HT1080 (cell line): ENCODE measurements around the gene STH. TPM values are rescaled to one million over a fixed set of nuclear protein-coding genes. Genes with fewer than 3 reads are reported as not detected.
"Not testable (repeated sequence)": the region's sequence is repeated elsewhere in the genome, so short reads cannot be mapped to it uniquely, and the experiment has no call there.

Experiments
- DNase-seq: peaks from one replicate; pipeline ENCODE4 v3.0.0-alpha.2; 2015; ENCODE audit warnings: low read depth
- polyA plus RNA-seq, 2 experiments: library from polyadenylated mRNA; depleted of rRNA; stranded (reverse); fragments of >200 nt; gene quantifications; 2 replicates each; pipeline ENCODE4 v1.2.3, GENCODE V29; 2015
- total RNA-seq: library from RNA; depleted of rRNA; stranded (reverse); fragments of >200 nt; shearing (Covaris generic); gene quantifications from 2 replicates; pipeline ENCODE4 v1.2.3, GENCODE V29; 2014; rRNA removed

Gene STH, protein sequence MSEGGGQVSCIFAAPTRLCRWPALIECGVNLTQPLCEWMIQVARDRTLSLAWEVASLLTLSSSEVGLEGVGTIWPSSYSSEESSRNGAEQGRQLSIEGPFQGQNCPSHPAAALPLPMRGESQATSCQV
- total RNA-seq, result not detected in 2 replicates
- not detected in 2 replicates for polyA plus RNA-seq (2015; cell fraction: cytosol; rRNA removed)
- not detected in 2 replicates for polyA plus RNA-seq (2015; cell fraction: nucleus; rRNA removed)

DNA sequence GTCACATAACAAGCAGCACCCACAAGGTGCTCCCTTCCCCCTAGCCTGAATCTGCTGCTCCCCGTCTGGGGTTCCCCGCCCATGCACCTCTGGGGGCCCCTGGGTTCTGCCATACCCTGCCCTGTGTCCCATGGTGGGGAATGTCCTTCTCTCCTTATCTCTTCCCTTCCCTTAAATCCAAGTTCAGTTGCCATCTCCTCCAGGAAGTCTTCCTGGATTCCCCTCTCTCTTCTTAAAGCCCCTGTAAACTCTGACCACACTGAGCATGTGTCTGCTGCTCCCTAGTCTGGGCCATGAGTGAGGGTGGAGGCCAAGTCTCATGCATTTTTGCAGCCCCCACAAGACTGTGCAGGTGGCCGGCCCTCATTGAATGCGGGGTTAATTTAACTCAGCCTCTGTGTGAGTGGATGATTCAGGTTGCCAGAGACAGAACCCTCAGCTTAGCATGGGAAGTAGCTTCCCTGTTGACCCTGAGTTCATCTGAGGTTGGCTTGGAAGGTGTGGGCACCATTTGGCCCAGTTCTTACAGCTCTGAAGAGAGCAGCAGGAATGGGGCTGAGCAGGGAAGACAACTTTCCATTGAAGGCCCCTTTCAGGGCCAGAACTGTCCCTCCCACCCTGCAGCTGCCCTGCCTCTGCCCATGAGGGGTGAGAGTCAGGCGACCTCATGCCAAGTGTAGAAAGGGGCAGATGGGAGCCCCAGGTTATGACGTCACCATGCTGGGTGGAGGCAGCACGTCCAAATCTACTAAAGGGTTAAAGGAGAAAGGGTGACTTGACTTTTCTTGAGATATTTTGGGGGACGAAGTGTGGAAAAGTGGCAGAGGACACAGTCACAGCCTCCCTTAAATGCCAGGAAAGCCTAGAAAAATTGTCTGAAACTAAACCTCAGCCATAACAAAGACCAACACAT, at the start of gene STH:
TSS of gene STH (plus strand) at position 264 of the 913 bp plus-strand sequence. CDS start at position 294, 30 bp downstream.
- no peak for DNase-seq

DNA sequence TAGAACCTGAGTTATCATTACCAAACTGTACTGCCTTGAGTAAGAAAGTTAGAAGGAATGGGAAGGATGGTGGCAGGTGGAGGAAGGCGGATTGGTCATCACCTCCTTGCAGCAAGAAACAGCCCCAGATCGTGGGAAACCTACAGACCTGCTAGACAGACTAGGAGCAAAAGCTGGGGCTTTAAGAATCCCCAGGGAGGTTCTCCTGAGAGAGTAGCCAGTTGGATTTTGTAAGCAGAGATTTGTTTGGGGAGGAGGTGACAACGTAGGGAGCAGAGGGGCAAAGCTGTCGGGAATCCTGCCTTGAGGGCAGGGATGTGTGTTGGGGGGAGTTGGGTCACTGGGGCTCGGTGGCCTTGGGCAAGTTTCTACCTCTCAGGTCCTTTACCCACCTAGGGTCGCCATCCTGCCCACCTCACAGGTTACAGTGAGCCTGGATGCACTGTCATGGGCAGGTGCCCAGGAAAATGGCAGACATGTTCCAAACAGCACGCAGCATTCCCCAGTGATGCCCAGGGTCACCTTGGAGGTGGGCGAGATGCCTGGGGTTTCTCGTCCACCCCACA, 49.2 kb upstream of the STH start:
- DNase-seq, result no peak

DNA sequence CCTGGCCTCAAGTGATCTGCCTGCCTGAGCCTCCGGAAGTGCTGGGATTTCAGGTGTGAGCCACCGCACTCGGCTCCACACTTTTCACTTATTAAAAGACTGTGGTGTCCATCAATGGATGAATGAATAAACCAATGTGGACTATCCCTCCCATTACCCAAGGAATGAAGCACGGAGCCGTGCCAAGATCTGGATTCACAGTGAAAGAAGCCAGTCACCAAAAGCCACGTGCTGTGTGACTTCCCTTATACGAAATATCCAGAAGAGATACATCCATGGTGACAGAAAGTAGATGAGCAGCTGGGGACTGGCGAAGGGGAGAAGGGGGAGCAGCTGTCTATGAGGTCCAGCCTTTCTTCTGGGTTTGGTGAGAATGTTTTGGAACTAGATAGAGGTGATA, 48.2 kb upstream of the STH start:
- no peak for DNase-seq

DNA sequence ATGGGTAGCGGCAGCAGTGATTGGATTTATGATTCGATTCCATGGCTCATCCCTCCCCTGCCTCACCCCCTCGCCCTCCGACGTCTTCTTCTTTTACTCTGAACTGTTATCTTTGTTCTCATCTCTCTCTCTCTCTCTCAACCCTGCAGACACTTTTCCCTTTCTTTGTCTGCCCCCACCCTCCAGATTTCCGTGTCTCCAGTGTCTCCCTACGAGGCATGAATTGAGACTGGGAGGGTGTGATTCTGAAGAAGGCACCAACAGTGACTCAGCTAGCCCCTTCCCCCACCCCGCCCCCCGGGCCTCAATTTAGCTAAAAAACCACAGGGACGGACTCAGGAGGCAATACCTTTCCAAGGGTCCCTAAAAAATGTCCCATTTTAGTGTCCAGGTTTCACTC, 47.6 kb upstream of the STH start:
- no peak for DNase-seq

DNA sequence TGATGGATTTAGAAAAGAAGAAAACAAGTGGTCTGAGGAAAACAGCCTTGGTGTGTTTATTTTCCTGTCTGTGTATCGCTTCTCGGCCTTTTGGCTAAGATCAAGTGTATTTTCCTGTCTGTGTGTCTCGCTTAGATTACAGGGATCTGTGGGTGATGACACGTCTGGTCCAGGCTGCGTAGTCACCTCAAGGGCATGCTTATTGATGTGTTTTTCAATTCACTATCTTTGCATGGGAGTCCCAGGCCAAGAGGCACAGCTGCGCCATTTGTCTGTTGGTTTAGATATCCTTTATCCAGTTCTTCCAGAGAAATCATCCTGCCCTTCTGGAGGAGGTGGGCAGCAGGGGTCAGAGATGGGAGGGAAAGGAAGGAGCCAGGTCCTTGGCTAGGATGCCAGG, 47.1 kb upstream of the STH start:
- DNase-seq, result no peak

DNA sequence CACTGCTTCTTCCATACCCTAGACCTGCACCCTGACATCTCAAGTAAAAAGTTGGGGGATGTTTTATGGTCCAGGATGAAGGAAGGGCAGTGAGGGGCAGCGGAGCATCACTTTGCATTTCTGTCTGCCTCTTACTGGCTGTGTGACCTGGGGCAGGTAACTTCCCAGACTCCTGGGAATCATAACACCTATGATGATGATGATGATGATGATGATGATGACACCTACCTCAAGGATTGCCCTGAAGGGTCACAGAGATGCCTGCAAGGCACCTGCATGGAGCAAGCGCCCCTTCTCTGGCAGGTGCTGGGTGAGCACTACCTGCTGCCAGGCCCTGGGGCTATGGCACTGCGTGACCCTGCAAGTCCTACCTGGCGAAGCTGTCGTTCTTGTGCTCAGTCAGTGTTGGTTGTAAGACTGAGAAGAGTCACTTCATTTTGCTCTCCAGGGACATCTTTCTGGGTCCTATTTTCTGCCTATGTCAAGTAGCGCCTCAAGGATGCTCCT, 46.2 kb upstream of the STH start:
- DNase-seq, result no peak

DNA sequence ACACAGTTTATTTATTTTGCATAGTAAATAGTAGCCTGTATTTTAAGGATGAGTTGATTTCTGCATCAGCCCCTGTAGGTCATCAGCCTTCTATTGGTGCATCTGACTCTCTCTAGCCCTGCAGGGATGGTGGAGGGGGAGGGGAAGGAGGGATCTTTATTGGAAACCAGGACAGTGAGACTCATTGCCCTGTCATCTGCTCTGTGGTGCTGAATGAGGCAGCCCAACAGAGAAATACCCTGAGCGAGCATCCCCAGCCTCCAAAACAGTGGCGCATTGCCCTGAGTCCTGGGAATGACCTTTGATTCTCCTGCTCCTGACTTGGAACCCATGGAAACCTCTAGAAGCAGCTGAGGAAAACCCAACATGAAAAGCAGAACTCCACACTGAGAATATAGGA, 45.5 kb upstream of the STH start:
- DNase-seq, result no peak

DNA sequence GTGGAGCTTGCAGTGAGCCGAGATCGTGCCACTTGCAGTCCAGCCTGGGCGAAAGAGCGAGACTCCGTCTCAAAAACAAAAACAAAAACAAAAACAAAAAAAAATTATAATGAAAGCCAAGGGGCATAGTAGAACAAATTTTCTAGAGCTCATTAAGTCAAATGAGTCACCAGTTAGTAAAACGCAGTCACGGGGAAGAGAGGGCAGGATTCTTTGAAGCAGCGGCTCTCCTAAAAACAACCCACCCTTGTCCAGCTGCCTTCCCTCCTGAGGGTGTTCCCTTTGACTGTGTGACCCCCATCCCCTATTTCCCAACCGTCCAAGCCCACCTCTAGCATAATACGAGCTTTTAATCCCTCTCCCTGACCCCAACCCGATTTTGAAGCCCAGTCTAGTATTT, 44.1 kb upstream of the STH start:
- no peak for DNase-seq

DNA sequence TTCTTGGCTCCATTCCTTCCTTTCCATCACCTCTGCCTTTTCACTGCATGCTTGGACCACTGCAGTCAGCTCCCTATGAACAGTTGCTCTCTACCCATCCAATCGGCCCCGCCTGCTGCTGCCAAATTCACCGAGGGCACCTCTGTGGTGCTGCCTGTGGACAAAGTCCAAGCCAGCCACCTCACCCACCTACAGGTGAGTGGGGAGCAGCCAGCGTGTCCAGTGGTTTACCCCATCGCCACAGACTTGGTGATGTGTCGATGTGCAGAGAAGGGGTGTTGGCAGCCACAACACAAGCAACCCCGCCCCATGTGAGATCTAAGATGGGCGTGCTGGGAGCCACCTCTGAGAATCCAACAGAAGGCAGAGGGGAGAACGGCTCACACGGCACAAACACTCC, 43.7 kb upstream of the STH start:
- DNase-seq, result no peak

DNA sequence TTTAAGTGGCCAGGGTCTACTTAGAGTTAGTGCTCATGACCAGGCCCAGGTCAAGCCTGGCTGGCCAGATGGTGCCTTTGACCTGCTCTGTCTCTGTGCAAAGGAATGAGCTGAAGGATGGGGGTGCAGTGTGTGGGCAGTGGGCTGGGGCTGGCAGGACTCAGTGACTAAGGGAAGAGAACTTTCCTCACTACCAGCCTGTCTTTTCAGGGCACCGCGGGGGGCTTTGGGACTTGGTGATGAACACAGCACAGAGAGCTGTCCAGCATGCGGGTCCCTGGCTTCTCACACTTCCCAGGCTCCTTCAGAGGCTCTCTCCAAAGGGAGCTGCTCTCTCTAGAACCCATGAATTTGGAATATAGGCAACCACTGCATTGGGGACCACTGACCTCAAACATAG, 43.0 kb upstream of the STH start:
- DNase-seq, result no peak

DNA sequence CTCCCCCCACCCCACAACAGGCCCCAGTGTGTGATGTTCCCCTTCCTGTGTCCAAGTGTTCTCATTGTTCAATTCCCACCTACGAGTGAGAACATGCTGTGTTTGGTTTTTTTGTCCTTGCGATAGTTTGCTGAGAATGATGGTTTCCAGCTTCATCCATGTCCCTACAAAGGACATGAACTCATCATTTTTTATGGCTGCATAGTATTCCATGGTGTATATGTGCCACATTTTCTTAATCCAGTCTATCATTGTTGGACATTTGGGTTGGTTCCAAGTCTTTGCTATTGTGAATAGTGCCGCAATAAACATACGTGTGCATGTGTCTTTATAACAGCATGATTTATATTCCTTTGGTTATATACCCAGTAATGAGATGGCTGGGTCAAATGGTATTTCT, 42.3 kb upstream of the STH start:
- not testable (repeated sequence) for DNase-seq

DNA sequence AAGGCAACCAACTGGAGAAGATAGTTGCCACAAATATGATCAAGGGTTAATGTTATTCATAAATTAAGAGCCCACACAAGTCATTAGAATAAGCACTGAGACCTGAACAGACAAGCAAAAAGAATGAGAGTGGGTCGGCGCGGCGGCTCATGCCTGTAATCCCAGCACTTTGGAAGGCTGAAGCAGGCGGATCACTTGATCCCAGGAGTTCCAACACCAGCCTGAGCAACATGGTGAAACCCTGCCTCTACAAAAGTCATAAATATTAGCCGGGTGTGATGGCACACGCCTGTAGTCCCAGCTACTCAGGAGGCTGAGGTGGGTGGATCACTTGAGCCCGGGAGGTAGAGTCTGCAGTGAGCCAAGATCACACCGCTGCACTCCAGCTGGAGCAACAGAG, 40.7 kb upstream of the STH start:
- DNase-seq, result no peak

DNA sequence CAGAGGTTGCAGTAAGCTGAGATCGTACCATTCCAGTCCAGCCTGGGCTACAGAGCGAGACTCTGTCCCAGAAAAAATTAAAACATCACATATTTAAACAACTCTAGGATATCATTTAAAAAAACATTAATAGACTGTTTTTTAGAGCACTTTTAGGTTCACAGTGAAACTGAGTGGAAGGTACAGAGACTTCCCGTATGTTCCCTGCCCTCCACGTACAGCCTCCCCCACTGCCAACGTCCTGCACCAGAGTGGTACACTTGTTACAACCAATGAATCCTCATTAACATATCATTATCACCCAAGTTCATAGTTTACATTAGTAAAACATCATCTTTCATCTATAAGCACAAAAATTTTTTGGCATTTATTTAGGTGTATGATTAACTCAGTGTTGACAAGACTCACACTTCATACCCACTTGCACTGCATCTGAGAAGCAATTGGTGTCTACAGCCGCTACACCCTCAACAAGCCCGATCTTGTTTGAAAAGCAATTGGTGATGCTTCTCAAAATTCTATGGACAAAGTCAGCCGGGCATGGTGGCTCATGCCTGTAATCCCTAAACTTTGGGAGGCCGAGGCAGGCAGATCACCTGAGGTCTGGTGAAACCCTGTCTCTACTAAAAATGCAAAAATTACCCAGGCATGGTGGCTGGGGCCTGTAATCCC, 39.9 kb upstream of the STH start:
- DNase-seq, result no peak

DNA sequence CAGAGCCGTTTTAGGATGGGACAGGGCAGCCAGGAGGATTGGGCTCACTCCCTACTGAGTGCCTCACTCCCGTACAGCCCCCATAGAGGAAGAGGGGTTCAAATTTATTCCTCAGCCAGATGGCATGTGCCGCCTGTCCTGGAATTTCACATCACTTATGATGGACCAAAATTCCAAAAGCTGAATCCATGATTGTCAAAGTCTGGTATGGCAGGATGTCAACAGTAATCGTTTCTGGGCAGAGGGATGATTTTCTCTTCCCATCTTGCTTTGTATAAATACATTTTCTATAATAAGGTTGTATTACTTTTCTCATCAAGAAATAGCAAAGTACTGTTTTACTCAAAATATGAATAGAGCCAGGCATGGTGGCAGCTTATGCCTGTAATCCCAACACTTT, 38.7 kb upstream of the STH start:
- DNase-seq, result no peak

DNA sequence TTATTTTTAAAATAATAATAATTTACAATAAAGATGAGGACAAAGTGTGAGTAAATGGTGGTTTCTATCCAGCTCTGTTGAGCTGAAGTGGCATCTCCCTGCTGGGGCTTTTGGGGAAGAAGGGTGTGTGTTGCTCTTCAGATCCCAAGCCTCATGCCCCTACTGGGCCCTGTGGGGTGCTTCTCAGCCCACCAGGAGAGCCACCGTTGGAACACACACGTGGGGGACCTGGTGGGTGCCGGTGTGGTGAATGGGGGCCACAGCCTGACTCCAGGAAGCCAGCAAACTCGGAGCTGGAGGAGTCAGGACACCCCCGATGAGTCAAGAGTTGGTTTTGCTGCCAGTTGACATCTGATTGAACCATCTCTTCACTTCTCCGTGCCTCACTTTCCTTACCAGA, 37.8 kb upstream of the STH start:
- DNase-seq, result no peak

DNA sequence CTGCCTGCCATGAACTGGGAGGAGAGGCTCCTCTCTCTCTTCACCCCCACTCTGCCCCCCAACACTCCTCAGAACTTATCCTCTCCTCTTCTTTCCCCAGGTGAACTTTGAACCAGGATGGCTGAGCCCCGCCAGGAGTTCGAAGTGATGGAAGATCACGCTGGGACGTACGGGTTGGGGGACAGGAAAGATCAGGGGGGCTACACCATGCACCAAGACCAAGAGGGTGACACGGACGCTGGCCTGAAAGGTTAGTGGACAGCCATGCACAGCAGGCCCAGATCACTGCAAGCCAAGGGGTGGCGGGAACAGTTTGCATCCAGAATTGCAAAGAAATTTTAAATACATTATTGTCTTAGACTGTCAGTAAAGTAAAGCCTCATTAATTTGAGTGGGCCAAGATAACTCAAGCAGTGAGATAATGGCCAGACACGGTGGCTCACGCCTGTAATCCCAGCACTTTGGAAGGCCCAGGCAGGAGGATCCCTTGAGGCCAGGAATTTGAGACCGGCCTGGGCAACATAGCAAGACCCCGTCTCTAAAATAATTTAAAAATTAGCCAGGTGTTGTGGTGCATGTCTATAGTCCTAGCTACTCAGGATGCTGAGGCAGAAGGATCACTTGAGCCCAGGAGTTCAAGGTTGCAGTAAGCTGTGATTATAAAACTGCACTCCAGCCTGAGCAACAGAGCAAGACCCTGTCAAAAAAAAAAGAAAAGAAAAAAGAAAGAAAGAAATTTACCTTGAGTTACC, 36.7 kb upstream of the STH start:
- no peak for DNase-seq

DNA sequence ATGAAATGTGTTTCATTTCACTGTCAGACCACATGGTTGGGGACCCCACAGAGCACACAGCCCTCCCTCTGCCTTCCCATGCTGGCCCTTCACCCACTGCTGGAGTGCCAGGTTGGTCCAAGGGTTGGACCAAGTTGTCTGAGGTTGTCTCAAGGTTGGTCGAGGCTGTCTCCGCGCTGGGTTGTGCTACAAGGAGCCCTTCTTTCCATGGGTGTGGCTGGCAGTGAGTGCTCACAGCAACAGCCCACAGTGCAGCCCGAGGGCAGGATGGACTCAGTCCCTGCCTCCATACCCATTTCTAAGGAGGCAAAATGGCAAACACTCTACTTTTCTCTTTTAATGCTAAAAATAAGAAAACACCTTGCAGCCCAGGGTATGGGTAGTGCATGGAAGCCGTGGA, 35.8 kb upstream of the STH start:
- DNase-seq, result no peak

DNA sequence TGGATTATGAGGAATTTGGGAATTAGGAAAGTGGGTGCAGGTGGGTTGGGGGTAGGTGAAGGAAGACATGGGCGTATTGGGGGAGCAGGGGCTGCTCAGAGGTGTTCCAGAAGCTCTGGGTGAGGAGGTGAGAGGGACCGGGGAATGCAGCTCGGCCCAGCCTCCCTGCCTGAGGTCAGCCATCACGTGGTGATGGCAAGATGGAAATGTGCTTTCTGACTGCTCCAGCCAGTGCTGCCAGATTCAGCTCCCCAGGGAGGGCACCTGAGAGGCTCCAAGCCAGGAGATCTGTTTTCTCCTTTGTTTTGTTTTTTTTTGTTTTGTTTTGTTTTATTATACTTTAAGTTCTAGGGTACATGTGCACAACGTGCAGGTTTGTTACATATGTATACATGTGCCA, 35.2 kb upstream of the STH start:
- DNase-seq, result no peak

DNA sequence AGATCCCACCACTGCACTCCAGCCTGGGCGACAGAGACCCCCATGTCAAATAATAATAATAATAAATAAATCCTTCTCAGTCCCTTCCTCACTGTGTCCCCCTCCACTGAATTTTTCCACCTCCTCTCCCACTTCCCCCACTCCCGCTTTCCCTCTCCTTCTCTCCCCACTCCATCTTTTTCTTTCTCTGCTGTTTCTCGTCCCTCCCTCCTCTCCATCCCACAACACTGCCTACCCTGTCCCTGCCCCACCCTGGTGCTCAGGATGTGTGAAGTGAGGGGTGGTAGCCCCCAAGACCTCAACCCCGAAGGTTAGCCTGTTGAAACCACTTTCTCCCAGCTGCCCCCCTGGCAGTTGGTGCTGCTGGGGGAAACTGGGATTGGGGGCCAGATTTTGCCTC, 34.4 kb upstream of the STH start:
- DNase-seq, result no peak

DNA sequence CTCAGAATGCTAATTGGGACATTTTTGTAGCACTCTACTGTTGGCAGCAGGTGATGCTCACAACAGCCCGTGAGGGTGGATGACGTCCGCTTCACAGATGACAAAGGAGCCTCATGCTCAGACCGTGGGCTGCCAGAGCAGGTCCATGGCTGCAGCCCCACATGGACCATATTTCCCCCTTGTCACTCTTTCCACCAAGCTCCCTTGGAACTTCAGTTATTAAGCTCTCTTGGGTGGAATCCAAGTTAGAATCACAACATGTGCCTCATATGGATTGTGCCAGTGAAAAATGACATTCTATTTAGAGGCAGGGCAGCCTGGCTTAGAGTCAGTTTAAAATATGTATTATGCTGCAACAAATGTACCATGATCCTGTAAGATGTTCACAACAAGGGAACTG, 33.2 kb upstream of the STH start:
- no peak for DNase-seq
